ENCODE data around the gene TIMM44. TPM values are rescaled to one million over a fixed set of nuclear protein-coding genes. Genes with fewer than 3 reads are reported as not detected.

Gene TIMM44
- polyA plus RNA-seq, 1 donor (not counting 4 experiments of a cell fraction or from before 2014, with no cell fraction given), result 34.8 TPM

DNA sequence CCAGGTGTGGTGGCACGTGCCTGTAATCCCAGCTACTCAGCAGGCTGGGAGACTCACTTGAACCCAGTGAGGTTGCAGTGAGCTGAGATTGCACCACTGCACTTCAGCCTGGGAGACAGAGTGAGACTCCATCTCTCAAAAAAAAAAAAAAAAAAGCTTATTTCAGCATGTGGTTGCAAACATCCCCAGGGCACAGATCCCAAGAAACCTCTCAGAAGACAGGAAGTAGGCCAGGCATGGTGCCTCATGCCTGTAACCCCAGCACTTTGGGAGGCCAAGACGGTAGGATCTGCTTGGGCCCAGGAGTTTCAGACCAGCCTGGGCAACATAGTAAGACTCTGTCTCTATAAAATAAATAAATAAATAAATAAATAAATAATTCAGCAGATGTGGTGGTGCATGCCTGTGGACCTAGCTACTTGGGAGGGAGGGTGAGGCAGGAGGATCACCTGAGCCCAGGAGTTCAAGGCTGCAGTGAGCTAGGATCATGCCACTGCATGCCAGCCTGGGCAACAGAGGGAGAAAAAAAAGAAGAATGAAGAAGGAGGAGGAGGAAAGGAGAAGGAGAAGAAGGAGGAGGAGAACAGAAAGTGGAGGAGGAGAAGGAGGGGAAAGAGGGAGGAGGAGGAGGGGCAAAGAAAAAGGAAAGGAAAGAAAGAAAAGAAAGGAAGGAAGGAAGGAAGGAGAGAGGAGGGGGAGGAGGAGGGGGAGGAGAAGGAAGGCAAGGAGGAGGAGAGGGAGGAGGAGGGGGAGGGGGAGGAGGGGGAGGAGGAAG, 59.5 kb downstream of the TIMM44 start:
- Histone ChIP-seq H3K79me2 (ENCODE audit: control insufficient read depth, insufficient read depth, low read length) (peaks cover 4% of the 10 kb centered on the region), H3K9me3 (ENCODE audit: control insufficient read depth, low read depth, low read length) (no peaks in the 10 kb centered on the region), H3K4me3 (ENCODE audit: control insufficient read depth in 2 of 3, extremely low read depth in 1 of 3, insufficient read depth in 2 of 3, low read depth in 1 of 3, low read length in 3 of 3) (no peak overlapping the region), H3K36me3 (ENCODE audit: control insufficient read depth in 2 of 2, extremely low read depth in 1 of 2, insufficient read depth in 2 of 2, low read length in 2 of 2) (no peaks in the 10 kb centered on the region), H3K27ac (ENCODE audit: control insufficient read depth, insufficient read depth, low read length) (no peak overlapping the region), H3K9ac (ENCODE audit: control insufficient read depth, extremely low read depth, insufficient read depth, low read length) (no peak overlapping the region), H3K4me1 (ENCODE audit: control insufficient read depth, extremely low read depth, insufficient read depth, low read length) (peaks cover 6% of the 10 kb centered on the region), H4K20me1 (ENCODE audit: control insufficient read depth, extremely low read depth, insufficient read depth, low read length) (no peaks in the 10 kb centered on the region), H2AFZ (ENCODE audit: control insufficient read depth, low read length) (no peak overlapping the region), H3K4me2 (ENCODE audit: control insufficient read depth, extremely low read depth, insufficient read depth, low read depth, low read length) (no peak overlapping the region), H3K27me3 (ENCODE audit: control insufficient read depth, extremely low read depth, insufficient read depth, low read length) (no peaks in the 10 kb centered on the region), H3K9me1 (ENCODE audit: control insufficient read depth, extremely low read depth, insufficient read depth, low read length) (no peaks in the 10 kb centered on the region)
- dilution Hi-C loops (cut with MboI; ENCODE audit: extremely low pct_ligation_motif_present, low sequenced_read_pairs), result no loop called here
- FAIRE-seq, result no peak
- no peak for TF ChIP-seq EZH2 (IDR thresholded peaks at IDR 0.05; ENCODE audit: low read length)
- TF ChIP-seq, protein P1, sequence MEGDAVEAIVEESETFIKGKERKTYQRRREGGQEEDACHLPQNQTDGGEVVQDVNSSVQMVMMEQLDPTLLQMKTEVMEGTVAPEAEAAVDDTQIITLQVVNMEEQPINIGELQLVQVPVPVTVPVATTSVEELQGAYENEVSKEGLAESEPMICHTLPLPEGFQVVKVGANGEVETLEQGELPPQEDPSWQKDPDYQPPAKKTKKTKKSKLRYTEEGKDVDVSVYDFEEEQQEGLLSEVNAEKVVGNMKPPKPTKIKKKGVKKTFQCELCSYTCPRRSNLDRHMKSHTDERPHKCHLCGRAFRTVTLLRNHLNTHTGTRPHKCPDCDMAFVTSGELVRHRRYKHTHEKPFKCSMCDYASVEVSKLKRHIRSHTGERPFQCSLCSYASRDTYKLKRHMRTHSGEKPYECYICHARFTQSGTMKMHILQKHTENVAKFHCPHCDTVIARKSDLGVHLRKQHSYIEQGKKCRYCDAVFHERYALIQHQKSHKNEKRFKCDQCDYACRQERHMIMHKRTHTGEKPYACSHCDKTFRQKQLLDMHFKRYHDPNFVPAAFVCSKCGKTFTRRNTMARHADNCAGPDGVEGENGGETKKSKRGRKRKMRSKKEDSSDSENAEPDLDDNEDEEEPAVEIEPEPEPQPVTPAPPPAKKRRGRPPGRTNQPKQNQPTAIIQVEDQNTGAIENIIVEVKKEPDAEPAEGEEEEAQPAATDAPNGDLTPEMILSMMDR (optimal IDR thresholded peaks at IDR 0.05 in 1 of 3, IDR thresholded peaks at IDR 0.05 in 1 of 3, conservative IDR thresholded peaks at IDR 0.05 in 1 of 3; ENCODE audit: extremely low read depth in 1 of 3, insufficient read depth in 2 of 3, low read length in 3 of 3), result no peak
- no peak for DNase-seq (ENCODE audit: low read depth, low spot score)

DNA sequence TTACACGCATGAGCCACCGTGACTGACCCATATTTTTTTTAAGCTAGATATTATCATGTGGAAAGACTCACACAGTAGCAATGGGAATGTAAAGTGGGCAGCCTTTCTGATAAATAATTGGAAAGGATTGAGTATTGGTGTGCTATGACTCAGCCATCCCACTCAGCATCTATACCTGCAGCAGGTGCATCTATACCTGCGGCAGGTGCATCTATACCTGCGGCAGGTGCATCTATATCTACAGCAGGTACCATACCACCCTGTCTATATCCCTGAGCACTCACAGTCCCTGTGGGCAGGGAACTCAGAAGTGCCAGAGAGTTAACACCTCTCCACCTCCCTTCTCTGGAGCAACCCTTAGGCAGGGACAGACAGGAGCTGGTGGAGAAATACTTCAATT, 60.4 kb downstream of the TIMM44 start:
- H3K27me3 ChIP-seq (ENCODE audit: control insufficient read depth, extremely low read depth, insufficient read depth, low read length), result no peaks in the 10 kb centered on the region
- dilution Hi-C loops (cut with MboI; ENCODE audit: extremely low pct_ligation_motif_present, low sequenced_read_pairs), result no loop called here

More for the DNA sequence above, 60.4 kb downstream of the TIMM44 start:
- Histone ChIP-seq H3K36me3 (ENCODE audit: control insufficient read depth in 2 of 2, extremely low read depth in 1 of 2, insufficient read depth in 2 of 2, low read length in 2 of 2) (no peaks in the 10 kb centered on the region), H3K9me1 (ENCODE audit: control insufficient read depth, extremely low read depth, insufficient read depth, low read length) (no peaks in the 10 kb centered on the region), H3K9me3 (ENCODE audit: control insufficient read depth, low read depth, low read length) (no peaks in the 10 kb centered on the region), H3K4me3 (ENCODE audit: control insufficient read depth in 2 of 3, extremely low read depth in 1 of 3, insufficient read depth in 2 of 3, low read depth in 1 of 3, low read length in 3 of 3) (no peak overlapping the region), H3K9ac (ENCODE audit: control insufficient read depth, extremely low read depth, insufficient read depth, low read length) (no peak overlapping the region), H3K4me2 (ENCODE audit: control insufficient read depth, extremely low read depth, insufficient read depth, low read depth, low read length) (no peak overlapping the region), H4K20me1 (ENCODE audit: control insufficient read depth, extremely low read depth, insufficient read depth, low read length) (no peaks in the 10 kb centered on the region), H3K79me2 (ENCODE audit: control insufficient read depth, insufficient read depth, low read length) (no peaks in the 10 kb centered on the region), H3K4me1 (ENCODE audit: control insufficient read depth, extremely low read depth, insufficient read depth, low read length) (peaks cover 2% of the 10 kb centered on the region), H3K27ac (ENCODE audit: control insufficient read depth, insufficient read depth, low read length) (no peak overlapping the region), H2AFZ (ENCODE audit: control insufficient read depth, low read length) (no peak overlapping the region)
- TF ChIP-seq, protein P1 (optimal IDR thresholded peaks at IDR 0.05 in 1 of 3, IDR thresholded peaks at IDR 0.05 in 1 of 3, conservative IDR thresholded peaks at IDR 0.05 in 1 of 3; ENCODE audit: extremely low read depth in 1 of 3, insufficient read depth in 2 of 3, low read length in 3 of 3), result no peak
- FAIRE-seq (no peak), DNase-seq (ENCODE audit: low read depth, low spot score) (no peak)
